B cell (primary cell): ENCODE results near the gene CLEC11A.

Source experiments
- CTCF ChIP-seq: fragments of 200-600 bp; IDR thresholded peaks from one replicate; pipeline ENCODE4 v1.8.0; 2022; ENCODE audit warnings: antibody characterized with exemption, mild to moderate bottlenecking
- EZH2 ChIP-seq: IDR thresholded peaks from 2 replicates; pipeline ENCODE4 v1.6.1; 2012; ENCODE audit warnings: borderline replicate concordance, low read depth, mild to moderate bottlenecking, moderate library complexity, low read length; ENCODE audit not compliant: insufficient read depth, poor library complexity, severe bottlenecking

DNA sequence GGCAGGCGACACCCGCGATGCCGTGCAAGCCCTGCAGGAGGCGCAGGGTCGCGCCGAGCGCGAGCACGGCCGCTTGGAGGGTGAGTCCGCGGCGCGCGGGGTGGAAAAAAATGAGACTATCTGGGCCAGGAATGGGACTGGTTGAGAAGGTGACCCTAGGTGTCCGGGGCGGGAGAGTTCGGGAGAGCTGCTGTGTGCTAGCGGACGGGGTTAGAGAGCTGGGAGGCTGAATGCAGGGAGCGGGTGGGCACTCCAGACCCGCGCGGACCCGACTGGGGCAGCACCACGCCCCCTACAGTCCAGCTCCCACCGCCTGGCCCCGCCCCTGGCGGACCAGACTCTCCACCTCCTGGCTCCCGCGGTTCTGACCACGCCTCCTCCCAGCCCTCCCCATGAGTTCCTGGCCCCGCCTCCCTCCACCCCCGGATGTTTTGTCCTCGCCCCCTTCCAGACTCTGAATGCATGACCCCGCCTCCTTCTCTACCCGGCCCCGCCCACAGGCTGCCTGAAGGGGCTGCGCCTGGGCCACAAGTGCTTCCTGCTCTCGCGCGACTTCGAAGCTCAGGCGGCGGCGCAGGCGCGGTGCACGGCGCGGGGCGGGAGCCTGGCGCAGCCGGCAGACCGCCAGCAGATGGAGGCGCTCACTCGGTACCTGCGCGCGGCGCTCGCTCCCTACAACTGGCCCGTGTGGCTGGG lies 1.5 kb downstream of the CLEC11A start:
- TF ChIP-seq CTCF: peak; percentile 50
- no peak for TF ChIP-seq EZH2
